OCI-LY3 (cell line): ENCODE results near the gene MMP17.

Experiments used
- H2AFZ ChIP-seq: fragments of 200-600, 300-600 bp; shearing (Covaris generic); 2 replicates; pipeline ENCODE4 v1.6.0; 2014; ENCODE audit warnings: antibody characterized with exemption, low read depth, low read length
- H3K27ac ChIP-seq: fragments of 200-600, 300-600 bp; sonication (generic); 2 replicates; pipeline ENCODE4 v1.5.1; 2014; ENCODE audit warnings: mild to moderate bottlenecking, low read length, moderate library complexity, mixed read lengths
- H3K27me3 ChIP-seq: fragments of 200-600, 300-600 bp; sonication (generic); 2 replicates; pipeline ENCODE4 v1.6.1; 2014; ENCODE audit warnings: low read depth, low read length, mixed read lengths
- H3K36me3 ChIP-seq: fragments of 200-600, 300-600 bp; sonication (generic); replicated peaks from 2 replicates; pipeline ENCODE3; 2014; ENCODE audit warnings: low read depth, low read length, mixed read lengths
- H3K4me1 ChIP-seq: fragments of 300-600, 200-600 bp; sonication (generic); 2 replicates; pipeline ENCODE4 v1.6.1; 2014; ENCODE audit warnings: low read length, mixed read lengths
- H3K4me2 ChIP-seq: fragments of 200-600, 300-600 bp; sonication (generic); 2 replicates; pipeline ENCODE4 v1.6.1; 2014; ENCODE audit warnings: low read length, mixed read lengths
- H3K4me3 ChIP-seq: fragments of 300-600, 200-600 bp; sonication (generic); 2 replicates; pipeline ENCODE4 v1.5.1; 2014; ENCODE audit warnings: antibody characterized with exemption, mild to moderate bottlenecking, low read length, moderate library complexity
- H3K79me2 ChIP-seq: fragments of 300-600, 200-600 bp; shearing (Covaris generic); 2 replicates; pipeline ENCODE4 v1.6.1; 2014; ENCODE audit warnings: mild to moderate bottlenecking, low read length, mixed read lengths
- H3K9ac ChIP-seq: fragments of 300-600, 200-600 bp; shearing (Covaris generic); 2 replicates; pipeline ENCODE4 v1.6.0; 2014; ENCODE audit warnings: mild to moderate bottlenecking, low read length, moderate library complexity
- H3K9me3 ChIP-seq: fragments of 200-600, 300-600 bp; shearing (Covaris generic); 2 replicates; pipeline ENCODE4 v1.6.1; 2014; ENCODE audit warnings: low read length, mixed read lengths; ENCODE audit not compliant: insufficient read depth
- H4K20me1 ChIP-seq: fragments of 200-600, 300-600 bp; sonication (generic); 2 replicates; pipeline ENCODE4 v1.6.1; 2016; ENCODE audit warnings: low read length, mixed read lengths; ENCODE audit not compliant: insufficient read depth
- CTCF ChIP-seq: fragments of 200-600, 300-600 bp; sonication (generic); IDR thresholded peaks from 2 replicates; pipeline ENCODE4 v1.5.1; 2014; ENCODE audit warnings: antibody characterized with exemption, low read length, low read depth
- EZH2phosphoT487 ChIP-seq: fragments of 200-600 bp; shearing (Covaris generic); IDR thresholded peaks from 2 replicates; pipeline ENCODE4 v1.6.1; 2018; ENCODE audit warnings: antibody characterized with exemption, mixed run types, low read depth

MMP17 gene

GRCh38 chr12:131862084-131862441, 33.9 kb downstream of the MMP17 start:
- H3K4me1 ChIP-seq, result peaks cover 3% of the 10 kb centered on the region; the same call in 1 of the 2 replicates
- H3K27ac ChIP-seq, result no peak overlapping the region
- H4K20me1 ChIP-seq, result no peaks in the 10 kb centered on the region
- no peak overlapping the region for H3K4me2 ChIP-seq
- no peak overlapping the region for H3K9ac ChIP-seq
- no peak overlapping the region for H2AFZ ChIP-seq
- H3K27me3 ChIP-seq, result no peaks in the 10 kb centered on the region
- no peak overlapping the region for H3K4me3 ChIP-seq
- H3K79me2 ChIP-seq, result no peaks in the 10 kb centered on the region
- no peaks in the 10 kb centered on the region for H3K9me3 ChIP-seq
- TF ChIP-seq CTCF (no peak), EZH2phosphoT487 (no peak)
- H3K36me3 ChIP-seq, result no peaks in the 10 kb centered on the region

DNA sequence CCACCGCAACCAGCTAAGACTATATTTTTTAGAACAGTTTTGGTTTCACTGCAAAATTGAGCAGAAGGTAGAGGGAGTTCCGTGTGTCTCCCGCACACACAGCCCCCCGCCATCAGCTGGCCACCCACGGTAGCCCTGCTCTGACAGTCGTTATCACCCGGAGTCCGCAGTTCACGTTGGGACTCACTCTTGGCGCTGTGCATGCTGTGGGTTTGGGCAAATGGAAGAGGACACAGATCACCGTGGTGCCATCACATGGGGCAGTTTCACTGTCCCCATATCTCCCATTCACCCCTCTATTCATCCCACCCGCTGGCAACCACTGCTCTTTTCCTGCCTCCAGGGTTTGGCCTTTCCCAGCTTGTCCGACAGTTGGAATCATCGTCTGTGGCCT, 34.4 kb downstream of the MMP17 start:
- Histone ChIP-seq H3K27me3 (no peaks in the 10 kb centered on the region), H2AFZ (no peak overlapping the region), H3K9ac (no peak overlapping the region), H3K4me1 (peaks cover 3% of the 10 kb centered on the region; the same call in 1 of the 2 replicates), H3K4me2 (no peak overlapping the region), H3K9me3 (no peaks in the 10 kb centered on the region), H3K4me3 (no peak overlapping the region), H4K20me1 (no peaks in the 10 kb centered on the region), H3K27ac (no peak overlapping the region), H3K36me3 (no peaks in the 10 kb centered on the region), H3K79me2 (no peaks in the 10 kb centered on the region)
- TF ChIP-seq CTCF (no peak), EZH2phosphoT487 (no peak)

- H3K79me2 ChIP-seq, result no peaks in the 10 kb centered on the region
- H3K4me3 ChIP-seq, result no peak overlapping the region
- no peaks in the 10 kb centered on the region for H3K27me3 ChIP-seq
- no peak overlapping the region for H3K27ac ChIP-seq
- no peak overlapping the region for H3K4me2 ChIP-seq
- H3K9ac ChIP-seq, result no peak overlapping the region
- no peaks in the 10 kb centered on the region for H3K9me3 ChIP-seq
- no peaks in the 10 kb centered on the region for H3K36me3 ChIP-seq
- TF ChIP-seq EZH2phosphoT487 (no peak), CTCF (no peak)
- no peak overlapping the region for H2AFZ ChIP-seq
- no peaks in the 10 kb centered on the region for H4K20me1 ChIP-seq
- peaks cover 3% of the 10 kb centered on the region; the same call in 1 of the 2 replicates for H3K4me1 ChIP-seq
Measured at GRCh38 chr12:131862994-131863710, 35.0 kb downstream of the MMP17 start.

- Histone ChIP-seq H3K4me1 (peaks cover 3% of the 10 kb centered on the region; the same call in 1 of the 2 replicates), H4K20me1 (no peaks in the 10 kb centered on the region), H3K36me3 (no peaks in the 10 kb centered on the region), H3K27me3 (no peaks in the 10 kb centered on the region), H3K79me2 (no peaks in the 10 kb centered on the region), H3K4me3 (no peak overlapping the region), H2AFZ (no peak overlapping the region), H3K9ac (no peak overlapping the region), H3K4me2 (no peak overlapping the region), H3K27ac (no peak overlapping the region), H3K9me3 (no peaks in the 10 kb centered on the region)
- TF ChIP-seq CTCF, result no peak
Measured at GRCh38 chr12:131863711-131864396, 35.7 kb downstream of the MMP17 start.
